ENCODE measurements around the gene ZNF225. TPM values are rescaled to one million over a fixed set of nuclear protein-coding genes. Genes with fewer than 3 reads are reported as not detected.

Gene ZNF225
- total RNA-seq, 2 donors from 2014 or later, result 2.2 to 2.8 TPM

- H3K36me3 ChIP-seq, result peaks cover 22% of the 10 kb centered on the region
- no peaks in the 10 kb centered on the region for H3K9me3 ChIP-seq
- peaks cover 0 to 24% of the 10 kb centered on the region in 2 donors for H3K4me1 ChIP-seq
- TF ChIP-seq CTCF (IDR thresholded peaks at IDR 0.05), result no peak
- peak overlapping the region; percentile 92 to 95 for H3K4me3 ChIP-seq
- no peaks in the 10 kb centered on the region for H3K27me3 ChIP-seq
- peak overlapping the region; percentile 83 to 86 for H3K27ac ChIP-seq
- no peak for DNase-seq (ENCODE audit: low spot score)
These were observed 28.8 kb downstream of the ZNF225 start for GRCh38 chr19:44142059-44142433.

DNA sequence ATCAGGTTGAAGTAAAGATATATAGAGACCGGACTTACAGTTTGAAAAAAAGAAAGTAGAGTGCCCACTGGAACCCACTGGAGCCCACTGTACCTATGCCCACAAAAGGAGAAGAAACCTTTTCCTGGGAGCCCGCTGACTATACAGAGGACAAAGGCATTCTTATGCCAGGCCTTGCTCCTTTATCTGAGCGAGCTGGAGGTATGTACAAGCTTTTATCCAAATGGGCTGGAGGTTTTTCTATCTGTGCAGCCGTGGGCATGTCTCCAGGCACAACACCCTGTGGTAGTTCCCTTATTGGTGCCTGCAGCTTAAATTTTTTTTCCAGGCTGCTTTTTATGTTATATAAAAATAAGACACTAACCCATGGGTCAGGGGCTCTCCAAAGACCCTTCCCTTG is 36.6 kb downstream of the ZNF225 start:
- no peak for DNase-seq (ENCODE audit: low spot score)
- no peaks in the 10 kb centered on the region for H3K27me3 ChIP-seq
- no peak overlapping the region for H3K4me3 ChIP-seq
- peaks cover 98% of the 10 kb centered on the region for H3K36me3 ChIP-seq
- H3K9me3 ChIP-seq, result peaks cover 0 to 19% of the 10 kb centered on the region in 2 donors
- H3K4me1 ChIP-seq, result no peaks in the 10 kb centered on the region
- TF ChIP-seq CTCF (IDR thresholded peaks at IDR 0.05), result no peak
- H3K27ac ChIP-seq, result no peak overlapping the region

- no peaks in the 10 kb centered on the region for H3K27me3 ChIP-seq
- H3K4me3 ChIP-seq, result no peak overlapping the region
- DNase-seq (ENCODE audit: low spot score), result no peak
- no peak overlapping the region for H3K27ac ChIP-seq
- peaks cover 9 to 37% of the 10 kb centered on the region in 2 donors for H3K9me3 ChIP-seq
- peaks cover 95% of the 10 kb centered on the region for H3K36me3 ChIP-seq
- no peaks in the 10 kb centered on the region for H3K4me1 ChIP-seq
- no peak for TF ChIP-seq CTCF (IDR thresholded peaks at IDR 0.05)
These were observed 38.3 kb downstream of the ZNF225 start for GRCh38 chr19:44151491-44151890.

DNA sequence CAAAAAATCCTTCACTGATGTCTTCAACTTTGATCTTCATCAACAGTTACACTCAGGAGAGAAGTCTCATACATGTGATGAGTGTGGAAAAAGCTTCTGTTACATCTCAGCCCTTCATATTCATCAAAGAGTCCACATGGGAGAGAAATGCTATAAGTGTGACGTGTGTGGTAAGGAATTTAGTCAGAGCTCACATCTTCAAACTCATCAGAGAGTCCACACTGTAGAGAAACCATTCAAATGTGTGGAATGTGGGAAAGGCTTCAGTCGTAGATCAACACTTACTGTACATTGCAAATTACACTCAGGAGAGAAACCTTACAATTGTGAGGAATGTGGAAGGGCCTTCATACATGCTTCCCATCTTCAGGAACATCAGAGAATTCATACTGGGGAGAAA is 43.3 kb downstream of the ZNF225 start:
- peaks cover 22 to 72% of the 10 kb centered on the region in 2 donors for H3K9me3 ChIP-seq
- no peaks in the 10 kb centered on the region for H3K4me1 ChIP-seq
- no peak overlapping the region for H3K27ac ChIP-seq
- DNase-seq (ENCODE audit: low spot score), result no peak
- H3K27me3 ChIP-seq, result no peaks in the 10 kb centered on the region
- no peak overlapping the region for H3K4me3 ChIP-seq
- peaks cover 62% of the 10 kb centered on the region for H3K36me3 ChIP-seq
- no peak for TF ChIP-seq CTCF (IDR thresholded peaks at IDR 0.05)

DNA sequence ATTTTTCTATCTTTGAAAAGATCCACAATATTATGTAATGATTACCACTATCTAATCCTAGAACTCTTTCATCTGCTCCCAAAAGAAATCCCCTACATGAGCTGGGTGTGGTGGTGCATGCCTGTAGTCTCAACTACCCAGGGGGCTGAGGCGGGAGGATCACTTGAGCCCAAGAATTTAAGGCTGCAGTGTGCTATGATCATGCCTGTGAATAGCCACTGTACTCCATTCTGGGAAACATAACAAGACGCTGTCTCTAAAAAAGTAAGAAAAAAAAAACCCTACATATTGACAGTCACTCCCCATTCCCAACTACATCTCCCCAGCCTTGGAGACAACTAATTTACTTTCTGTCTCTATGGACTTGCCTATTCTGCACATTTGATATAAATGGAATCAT is 50.6 kb downstream of the ZNF225 start:
- no peak for TF ChIP-seq CTCF (IDR thresholded peaks at IDR 0.05)
- Histone ChIP-seq H3K27ac (no peak overlapping the region), H3K4me3 (no peak overlapping the region), H3K27me3 (no peaks in the 10 kb centered on the region), H3K9me3 (peaks cover 0 to 21% of the 10 kb centered on the region in 2 donors), H3K4me1 (peaks cover 0 to 24% of the 10 kb centered on the region in 2 donors), H3K36me3 (peaks cover 14% of the 10 kb centered on the region)
- no peak for DNase-seq (ENCODE audit: low spot score)

- Histone ChIP-seq H3K4me3 (peak overlapping the region; percentile 75 to 76), H3K36me3 (peaks cover 18% of the 10 kb centered on the region), H3K4me1 (peaks cover 0 to 24% of the 10 kb centered on the region in 2 donors), H3K9me3 (peaks cover 0 to 18% of the 10 kb centered on the region in 2 donors), H3K27ac (peak overlapping the region; percentile 83 to 86), H3K27me3 (no peaks in the 10 kb centered on the region)
- no peak for TF ChIP-seq CTCF (IDR thresholded peaks at IDR 0.05)
- no peak for DNase-seq (ENCODE audit: low spot score)
These were observed 51.1 kb downstream of the ZNF225 start for GRCh38 chr19:44164327-44164672.
